PC-3 (cell line): Measurements from ENCODE around the gene SP1.

Source experiments
- EZH2 ChIP-seq: fragments of 300-600 bp; sonication (generic); IDR thresholded peaks from one replicate; pipeline ENCODE4 v1.6.1; 2017; ENCODE audit warnings: antibody characterized with exemption, mild to moderate bottlenecking, low read length; ENCODE audit not compliant: unreplicated experiment
- TF ChIP-seq, protein P1 (sequence below): fragments of 300-600 bp; sonication (generic); conservative IDR thresholded peaks from 2 replicates; pipeline ENCODE4 v1.5.1; 2017; ENCODE audit warnings: antibody characterized with exemption, low read depth, mild to moderate bottlenecking, low read length

DNA sequence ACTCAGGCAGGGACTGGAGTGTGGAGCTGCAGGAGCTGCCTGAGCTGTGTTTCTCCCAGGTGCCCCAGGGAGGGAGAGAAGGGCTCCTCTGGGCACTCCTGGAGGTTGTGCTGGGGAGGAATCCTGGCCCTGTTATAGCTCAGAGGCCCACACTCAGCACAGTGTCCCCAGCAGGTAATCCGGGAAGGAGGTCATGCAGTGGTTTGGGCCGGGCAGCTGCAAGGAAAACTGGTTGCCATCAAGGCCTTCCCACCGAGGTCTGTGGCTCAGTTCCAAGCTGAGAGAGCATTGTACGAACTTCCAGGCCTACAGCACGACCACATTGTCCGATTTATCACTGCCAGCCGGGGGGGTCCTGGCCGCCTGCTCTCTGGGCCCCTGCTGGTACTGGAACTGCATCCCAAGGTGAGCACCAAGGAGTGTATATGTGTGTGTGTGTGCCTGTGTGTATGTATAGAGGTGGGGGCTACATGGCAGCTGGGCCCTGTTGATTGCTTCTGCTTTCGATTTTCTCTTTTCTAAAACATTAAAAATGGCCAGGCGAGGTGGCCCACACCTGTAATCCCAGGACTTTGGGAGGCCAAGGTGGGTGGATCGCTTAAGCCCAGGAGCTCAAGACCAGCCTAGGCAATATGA is 45.7 kb downstream of the SP1 start:
- TF ChIP-seq, protein P1, sequence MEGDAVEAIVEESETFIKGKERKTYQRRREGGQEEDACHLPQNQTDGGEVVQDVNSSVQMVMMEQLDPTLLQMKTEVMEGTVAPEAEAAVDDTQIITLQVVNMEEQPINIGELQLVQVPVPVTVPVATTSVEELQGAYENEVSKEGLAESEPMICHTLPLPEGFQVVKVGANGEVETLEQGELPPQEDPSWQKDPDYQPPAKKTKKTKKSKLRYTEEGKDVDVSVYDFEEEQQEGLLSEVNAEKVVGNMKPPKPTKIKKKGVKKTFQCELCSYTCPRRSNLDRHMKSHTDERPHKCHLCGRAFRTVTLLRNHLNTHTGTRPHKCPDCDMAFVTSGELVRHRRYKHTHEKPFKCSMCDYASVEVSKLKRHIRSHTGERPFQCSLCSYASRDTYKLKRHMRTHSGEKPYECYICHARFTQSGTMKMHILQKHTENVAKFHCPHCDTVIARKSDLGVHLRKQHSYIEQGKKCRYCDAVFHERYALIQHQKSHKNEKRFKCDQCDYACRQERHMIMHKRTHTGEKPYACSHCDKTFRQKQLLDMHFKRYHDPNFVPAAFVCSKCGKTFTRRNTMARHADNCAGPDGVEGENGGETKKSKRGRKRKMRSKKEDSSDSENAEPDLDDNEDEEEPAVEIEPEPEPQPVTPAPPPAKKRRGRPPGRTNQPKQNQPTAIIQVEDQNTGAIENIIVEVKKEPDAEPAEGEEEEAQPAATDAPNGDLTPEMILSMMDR: no peak
- TF ChIP-seq EZH2: no peak
